Ammon's horn (tissue), 1 donor: ENCODE measurements around the gene FIBCD1.

ENCODE experiments used
- DNase-seq: peaks from one replicate; pipeline ENCODE4 v3.0.0-alpha.2; 2016; ENCODE audit warnings: low spot score

Gene FIBCD1

DNA sequence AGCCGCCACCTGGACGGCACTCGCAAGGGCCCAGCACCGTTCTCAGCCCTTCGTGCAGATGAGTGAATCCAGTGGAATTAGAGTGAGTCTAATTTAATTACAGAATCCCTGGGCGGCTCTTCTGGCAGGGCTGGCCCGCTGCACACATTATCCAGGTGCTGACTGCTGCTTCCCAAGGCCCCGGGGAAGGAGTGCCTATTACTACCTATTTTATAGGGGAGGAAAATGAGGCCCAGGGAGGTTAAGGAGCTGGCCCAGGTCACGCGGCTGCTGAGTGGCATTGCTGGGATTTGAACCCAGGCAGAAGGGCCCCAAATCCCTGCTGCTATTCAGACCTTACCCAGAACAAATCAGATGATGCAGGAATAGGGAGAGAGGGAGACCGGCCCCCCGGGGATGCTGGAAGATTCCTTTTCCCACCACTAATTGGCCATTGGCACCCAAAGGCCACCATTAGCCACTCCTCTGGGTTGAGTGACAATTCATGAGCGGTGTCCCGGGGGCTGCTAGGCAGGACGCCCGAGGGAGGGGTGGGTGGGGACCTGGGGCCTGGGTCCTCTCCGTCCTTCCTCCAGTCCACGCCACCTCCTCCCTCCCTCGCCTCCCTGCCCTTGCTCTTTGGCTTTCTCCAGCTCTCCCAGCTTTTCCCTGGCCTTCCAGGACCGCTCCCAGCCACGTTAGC, 32.2 kb downstream of the FIBCD1 start:
- no peak for DNase-seq

DNA sequence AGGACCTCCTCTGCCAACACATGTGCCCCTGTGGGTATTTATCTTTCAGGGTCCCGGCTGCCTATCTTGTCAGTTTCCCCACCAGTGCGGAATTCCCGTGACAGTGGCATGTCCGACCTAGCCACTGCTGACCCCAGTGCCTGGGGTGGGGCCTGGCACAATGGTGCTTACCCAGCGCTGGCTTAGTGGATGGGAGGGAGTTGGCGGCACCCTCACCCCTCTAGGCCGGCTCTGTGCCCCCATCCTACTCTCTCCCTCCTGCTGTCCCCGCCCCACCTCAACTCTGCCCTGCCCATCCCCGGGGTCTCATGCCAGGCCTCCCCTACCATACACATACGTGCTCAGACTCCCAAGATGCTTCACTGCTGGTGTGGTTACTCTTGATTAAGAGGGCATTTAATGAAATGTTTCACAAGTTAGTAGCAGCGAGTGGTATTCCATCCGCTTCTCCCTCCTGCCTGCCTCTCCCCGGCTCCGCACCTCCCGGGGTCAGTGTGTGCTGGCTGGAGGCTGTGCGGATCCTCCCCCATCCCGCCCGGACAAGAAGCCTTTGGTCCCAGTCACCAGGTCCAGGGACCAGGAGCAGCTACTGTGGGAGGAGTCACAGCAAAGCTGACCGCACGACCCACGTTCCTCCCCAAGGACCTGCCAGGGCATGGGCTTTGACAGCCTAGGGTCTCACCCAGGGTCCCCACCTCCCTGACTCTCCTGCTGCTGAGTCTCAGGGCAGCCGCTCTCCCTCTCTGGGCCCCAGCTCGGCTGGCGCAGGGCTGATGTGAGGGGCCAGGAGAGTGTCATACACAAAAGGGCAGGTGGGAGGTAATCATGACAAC, 32.9 kb downstream of the FIBCD1 start:
- DNase-seq, result no peak

- no peak for DNase-seq
Measured at GRCh38 chr9:130905125-130905901, 33.7 kb downstream of the FIBCD1 start.

DNA sequence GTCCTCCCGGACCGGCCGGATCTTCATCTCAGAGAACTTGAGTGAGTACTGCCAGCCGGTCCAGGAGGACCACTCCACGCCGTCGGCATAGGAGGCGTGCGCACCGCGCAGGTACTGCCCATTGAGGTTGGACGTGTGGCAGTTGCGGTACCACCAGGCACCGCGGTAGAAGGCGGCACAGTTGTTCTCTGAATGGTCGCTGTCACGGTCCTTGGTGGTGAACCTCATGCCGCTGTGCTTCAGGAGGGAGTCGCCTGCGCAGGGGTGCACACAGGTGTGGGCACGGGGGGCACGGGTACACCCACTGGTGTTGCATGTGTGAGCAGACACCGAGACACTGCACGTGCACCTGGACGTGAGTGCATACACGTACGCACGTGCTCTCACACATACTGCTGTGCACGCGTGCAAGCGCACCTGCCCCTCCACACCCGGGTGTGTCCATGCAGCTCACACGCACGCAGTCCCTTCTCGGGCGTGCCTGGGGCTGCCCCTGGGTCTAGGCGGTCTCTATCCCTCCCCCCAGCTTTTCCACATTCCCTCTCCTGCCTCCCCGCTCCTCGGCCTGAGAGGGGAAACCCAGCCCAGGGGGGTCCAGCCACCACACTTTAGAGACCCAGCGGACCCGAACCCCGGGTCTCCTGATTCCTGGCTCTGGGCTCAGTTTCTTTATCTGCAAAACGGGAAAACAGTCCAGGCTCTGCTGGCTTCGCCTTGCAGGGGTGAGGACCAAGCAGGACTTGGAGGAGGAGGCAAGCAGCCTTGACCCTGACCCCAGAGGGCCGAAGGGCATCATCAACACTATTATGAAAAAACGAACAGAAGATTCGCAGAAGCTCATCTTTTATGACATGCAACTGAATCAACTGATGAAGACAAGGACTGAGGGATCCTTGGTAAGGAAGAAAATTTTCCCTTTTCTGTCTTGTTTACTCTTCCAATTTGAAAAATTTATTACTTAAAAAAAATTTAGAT, 34.7 kb downstream of the FIBCD1 start:
- no peak for DNase-seq

GRCh38 chr9:130903194-130904069, 35.6 kb downstream of the FIBCD1 start:
- DNase-seq, result no peak

GRCh38 chr9:130902204-130903185, 36.6 kb downstream of the FIBCD1 start:
- no peak for DNase-seq

- DNase-seq, result no peak
Measured at GRCh38 chr9:130901498-130902203, 37.4 kb downstream of the FIBCD1 start.

GRCh38 chr9:130900701-130901497, 38.1 kb downstream of the FIBCD1 start:
- DNase-seq, result no peak

GRCh38 chr9:130899051-130899748, 39.8 kb downstream of the FIBCD1 start:
- no peak for DNase-seq

- DNase-seq, result no peak
Measured at GRCh38 chr9:130898552-130898852, 40.5 kb downstream of the FIBCD1 start.

DNA sequence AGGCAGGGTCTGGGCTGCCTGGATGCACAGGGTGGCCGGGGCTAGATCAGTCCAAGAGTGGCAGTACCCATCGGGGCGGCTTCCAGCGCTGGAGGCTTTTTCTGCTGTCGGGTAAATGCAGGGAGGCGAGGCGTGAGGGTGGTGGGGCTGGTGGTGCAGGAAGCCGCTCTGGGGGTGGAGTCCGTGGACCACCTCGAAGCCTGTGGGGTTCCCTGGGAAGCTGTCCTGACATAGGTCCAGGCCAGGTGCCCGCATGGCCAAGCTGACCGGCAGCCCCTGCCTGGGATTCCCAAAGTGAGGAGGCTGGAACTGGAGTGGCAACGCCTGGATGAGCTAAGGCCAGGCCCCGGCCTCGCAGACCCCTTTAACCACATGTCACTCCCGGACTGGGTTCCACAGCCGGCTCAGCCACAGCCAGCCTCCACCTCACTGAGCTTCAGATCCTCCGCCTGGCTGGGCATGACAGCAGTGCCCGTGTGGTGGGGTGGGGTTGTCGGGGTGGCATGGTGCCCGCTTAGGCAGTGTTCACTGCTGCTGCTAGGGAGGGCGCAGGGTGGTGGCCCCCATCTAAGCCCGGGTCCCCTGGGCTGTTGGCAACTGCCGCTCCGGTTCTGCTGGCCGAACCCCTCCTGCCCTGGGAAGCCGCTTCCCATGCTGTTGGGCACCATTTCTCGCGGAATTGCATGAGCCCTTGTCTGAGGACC, 41.0 kb downstream of the FIBCD1 start:
- no peak for DNase-seq

GRCh38 chr9:130897105-130897751, 41.8 kb downstream of the FIBCD1 start:
- no peak for DNase-seq

- DNase-seq, result no peak
Measured at GRCh38 chr9:130896233-130897014, 42.6 kb downstream of the FIBCD1 start, which contains the start of gene QRFP. QRFP (minus strand) TSS chr9:130896812; CDS start chr9:130893838, 2,974 bp downstream.

GRCh38 chr9:130895481-130896232, 43.4 kb downstream of the FIBCD1 start:
- DNase-seq, result no peak
